Mesothelial cell of epicardium (in vitro differentiated cells): ENCODE results near the gene CTBP2. TPM values are rescaled to one million over a fixed set of nuclear protein-coding genes. Genes with fewer than 3 reads are reported as not detected.

Source experiments
- DNase-seq, 2 experiments: peaks; one replicate each; pipeline ENCODE4 v3.0.0; 2021; ENCODE audit warnings: low spot score in 2 of 2; ENCODE audit not compliant: unreplicated experiment in 2 of 2
- H3K27ac Mint-ChIP-seq: 2 replicates; pipeline ENCODE4 v1.8.0; 2021; ENCODE audit warnings: mixed read lengths
- H3K27me3 Mint-ChIP-seq: 2 replicates; pipeline ENCODE4 v1.8.0; 2021; ENCODE audit warnings: low read depth, mixed read lengths
- H3K36me3 Mint-ChIP-seq: 2 replicates; pipeline ENCODE4 v1.8.0; 2021; ENCODE audit warnings: mixed read lengths
- H3K4me1 Mint-ChIP-seq: 2 replicates; pipeline ENCODE4 v1.8.0; 2021; ENCODE audit warnings: mixed read lengths
- H3K4me3 Mint-ChIP-seq: 2 replicates; pipeline ENCODE4 v1.8.0; 2021; ENCODE audit warnings: mild to moderate bottlenecking, moderate library complexity, mixed read lengths
- H3K9me3 Mint-ChIP-seq: 2 replicates; pipeline ENCODE4 v1.8.0; 2021; ENCODE audit warnings: mixed read lengths
- total RNA-seq: library from RNA; stranded (reverse); gene quantifications from 3 replicates; pipeline ENCODE4 v1.2.1, GENCODE V29; 2021
- TF ChIP-seq, protein P1 (sequence below): fragments of 200-600 bp; sonication (generic); IDR thresholded peaks from one replicate; pipeline ENCODE4 v1.5.0; 2021; ENCODE audit warnings: antibody characterized with exemption; ENCODE audit not compliant: unreplicated experiment

Gene CTBP2
- total RNA-seq, 1 donor from 2014 or later, result 122 TPM

DNA sequence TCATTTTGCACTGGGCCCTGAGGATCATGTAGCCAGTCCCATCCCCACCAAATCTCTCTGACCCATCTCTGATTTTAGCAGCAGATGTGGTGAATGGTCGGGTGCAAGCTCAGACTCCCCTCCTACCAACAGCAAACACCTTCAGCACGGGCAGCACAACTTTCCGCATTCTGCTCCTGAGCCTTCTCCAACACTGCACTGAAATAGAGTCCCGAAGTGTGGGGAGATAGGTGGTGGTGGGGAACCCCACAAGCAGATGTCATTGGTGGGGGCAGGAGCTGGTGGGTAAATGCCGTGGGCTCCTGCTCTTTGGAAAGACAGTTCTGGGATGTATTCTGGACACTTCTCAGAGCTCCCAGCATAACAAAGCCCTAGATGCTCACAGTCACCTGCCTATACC, 9.6 kb upstream of the CTBP2 start:
- DNase-seq, result no peak
- no peak overlapping the region for H3K27ac Mint-ChIP-seq
- peaks cover 11% of the 10 kb centered on the region for H3K4me1 Mint-ChIP-seq

DNA sequence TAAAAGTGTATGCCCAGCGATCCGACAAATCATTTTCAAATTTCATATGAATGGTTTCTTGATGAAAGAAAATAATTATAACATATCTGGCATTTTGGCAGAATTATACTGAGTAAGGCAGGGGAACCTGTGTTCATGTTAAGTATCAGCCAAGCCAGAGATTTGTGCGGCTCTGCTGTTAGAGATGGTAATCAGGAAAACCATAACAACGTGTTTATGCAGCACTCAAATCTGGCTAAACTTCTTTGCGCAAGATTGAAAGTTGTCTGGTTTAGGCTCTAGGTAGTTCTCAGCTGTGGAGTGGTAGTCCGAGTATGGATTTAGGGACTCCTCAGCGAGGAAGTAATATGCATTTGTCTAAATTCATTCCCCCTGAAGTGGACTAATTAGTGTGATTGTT, 8.9 kb upstream of the CTBP2 start:
- Mint-ChIP-seq H3K36me3 (no peaks in the 10 kb centered on the region), H3K27ac (no peak overlapping the region), H3K9me3 (no peaks in the 10 kb centered on the region), H3K4me1 (peaks cover 11% of the 10 kb centered on the region), H3K4me3 (no peak overlapping the region), H3K27me3 (peaks cover 3% of the 10 kb centered on the region)
- TF ChIP-seq, protein P1, sequence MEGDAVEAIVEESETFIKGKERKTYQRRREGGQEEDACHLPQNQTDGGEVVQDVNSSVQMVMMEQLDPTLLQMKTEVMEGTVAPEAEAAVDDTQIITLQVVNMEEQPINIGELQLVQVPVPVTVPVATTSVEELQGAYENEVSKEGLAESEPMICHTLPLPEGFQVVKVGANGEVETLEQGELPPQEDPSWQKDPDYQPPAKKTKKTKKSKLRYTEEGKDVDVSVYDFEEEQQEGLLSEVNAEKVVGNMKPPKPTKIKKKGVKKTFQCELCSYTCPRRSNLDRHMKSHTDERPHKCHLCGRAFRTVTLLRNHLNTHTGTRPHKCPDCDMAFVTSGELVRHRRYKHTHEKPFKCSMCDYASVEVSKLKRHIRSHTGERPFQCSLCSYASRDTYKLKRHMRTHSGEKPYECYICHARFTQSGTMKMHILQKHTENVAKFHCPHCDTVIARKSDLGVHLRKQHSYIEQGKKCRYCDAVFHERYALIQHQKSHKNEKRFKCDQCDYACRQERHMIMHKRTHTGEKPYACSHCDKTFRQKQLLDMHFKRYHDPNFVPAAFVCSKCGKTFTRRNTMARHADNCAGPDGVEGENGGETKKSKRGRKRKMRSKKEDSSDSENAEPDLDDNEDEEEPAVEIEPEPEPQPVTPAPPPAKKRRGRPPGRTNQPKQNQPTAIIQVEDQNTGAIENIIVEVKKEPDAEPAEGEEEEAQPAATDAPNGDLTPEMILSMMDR, result no peak
- DNase-seq, result no peak

More for the DNA sequence above, 9.6 kb upstream of the CTBP2 start:
- TF ChIP-seq, protein P1, result no peak
- no peaks in the 10 kb centered on the region for H3K9me3 Mint-ChIP-seq
- no peak overlapping the region for H3K4me3 Mint-ChIP-seq
- peaks cover 3% of the 10 kb centered on the region for H3K27me3 Mint-ChIP-seq
- H3K36me3 Mint-ChIP-seq, result no peaks in the 10 kb centered on the region

DNA sequence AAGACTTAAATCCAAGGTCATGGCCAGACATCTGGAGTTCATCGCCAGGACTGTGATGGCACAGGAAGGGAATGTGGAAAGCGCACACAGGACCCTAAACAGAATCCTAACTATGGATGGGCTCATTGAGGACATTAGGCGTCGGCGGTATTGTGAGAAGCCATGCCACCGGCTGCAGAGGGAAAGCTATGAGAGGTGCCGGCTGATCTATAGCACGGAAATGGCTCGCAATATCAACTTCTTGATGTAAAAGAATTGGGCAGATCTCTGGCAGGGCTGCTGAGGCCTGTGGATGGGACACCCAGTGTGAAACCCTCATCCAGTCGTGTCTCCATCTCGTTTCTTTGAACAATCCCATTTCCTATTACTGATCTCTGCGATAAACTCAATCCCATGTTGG, 6.3 kb upstream of the CTBP2 start:
- no peaks in the 10 kb centered on the region for H3K36me3 Mint-ChIP-seq
- H3K27me3 Mint-ChIP-seq, result peaks cover 3% of the 10 kb centered on the region
- peaks cover 19% of the 10 kb centered on the region for H3K4me1 Mint-ChIP-seq
- H3K4me3 Mint-ChIP-seq, result no peak overlapping the region
- DNase-seq, result no peak
- no peak overlapping the region for H3K27ac Mint-ChIP-seq
- TF ChIP-seq, protein P1, result no peak
- H3K9me3 Mint-ChIP-seq, result no peaks in the 10 kb centered on the region

DNA sequence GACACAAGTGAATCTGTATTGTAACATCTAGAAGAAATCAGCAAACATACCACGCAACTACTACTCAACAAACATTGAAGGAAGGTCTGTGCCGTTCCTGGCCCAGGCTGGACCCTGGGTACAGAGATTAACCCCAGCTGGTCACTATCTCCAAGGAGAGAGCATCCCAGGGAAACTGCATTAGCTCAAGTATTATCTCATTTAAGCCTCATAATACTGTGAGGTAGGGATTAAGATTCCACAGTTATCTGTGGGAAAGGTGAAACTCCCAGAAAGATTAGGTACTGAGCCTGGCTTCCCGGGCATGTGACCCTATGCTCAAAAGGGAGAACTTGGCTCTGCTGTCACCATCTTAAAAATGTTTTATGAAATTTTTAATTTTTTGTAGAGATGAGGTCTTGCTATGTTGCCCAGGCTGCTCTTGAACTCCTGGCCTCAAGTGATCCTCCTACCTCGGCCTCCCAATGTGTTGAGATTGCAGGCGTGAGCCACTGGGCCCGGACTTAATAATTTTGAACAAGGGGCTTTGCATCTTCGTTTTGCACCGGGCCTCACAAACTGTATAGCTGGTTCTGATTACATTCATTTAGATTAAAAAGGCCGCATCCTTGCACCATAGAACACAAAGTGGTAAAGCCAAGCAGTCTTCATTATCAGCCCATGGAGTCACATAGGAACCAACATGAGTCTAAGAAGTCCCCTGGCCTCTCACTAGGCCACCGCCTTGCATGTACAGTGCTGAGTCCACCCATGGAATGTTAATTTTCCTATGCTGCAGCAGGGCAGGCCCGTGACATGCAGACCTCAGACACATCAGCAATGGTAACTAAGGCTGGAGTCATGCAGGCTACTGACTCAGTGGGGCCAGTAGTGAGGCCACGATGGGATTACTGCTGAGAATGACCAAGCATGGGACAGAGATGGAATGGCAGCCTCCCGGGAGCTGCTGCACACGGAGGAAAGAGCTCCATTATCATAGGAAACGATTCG, 5.5 kb upstream of the CTBP2 start:
- no peak for DNase-seq
- TF ChIP-seq, protein P1, result no peak
- peaks cover 3% of the 10 kb centered on the region for H3K27me3 Mint-ChIP-seq
- H3K36me3 Mint-ChIP-seq, result no peaks in the 10 kb centered on the region
- no peak overlapping the region for H3K4me3 Mint-ChIP-seq
- H3K9me3 Mint-ChIP-seq, result no peaks in the 10 kb centered on the region
- no peak overlapping the region for H3K27ac Mint-ChIP-seq
- peaks cover 19% of the 10 kb centered on the region for H3K4me1 Mint-ChIP-seq

DNA sequence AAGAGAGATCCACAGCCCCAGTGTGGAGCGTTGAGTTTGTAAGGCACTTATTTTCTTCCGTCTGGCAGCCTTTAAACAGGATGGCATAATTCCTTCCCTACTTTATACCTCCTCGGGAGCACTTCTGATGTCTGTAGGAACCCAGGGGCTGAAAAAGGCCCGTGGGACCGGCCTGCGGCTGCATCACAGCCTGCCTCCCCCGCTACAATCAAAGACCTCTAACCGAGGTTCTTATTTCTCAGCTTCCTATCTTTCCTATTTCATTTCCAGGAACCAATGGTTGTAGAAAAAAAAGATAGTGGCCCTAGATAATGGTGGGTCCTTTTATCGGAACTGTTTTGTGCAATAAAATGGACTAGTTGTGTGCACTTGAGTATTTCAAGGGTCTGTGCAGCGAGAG, 4.1 kb upstream of the CTBP2 start:
- DNase-seq, result no peak
- Mint-ChIP-seq H3K4me1 (peaks cover 14% of the 10 kb centered on the region), H3K9me3 (no peaks in the 10 kb centered on the region), H3K27me3 (no peaks in the 10 kb centered on the region), H3K36me3 (no peaks in the 10 kb centered on the region), H3K27ac (no peak overlapping the region), H3K4me3 (no peak overlapping the region)
- TF ChIP-seq, protein P1, result no peak
